ENCODE results near the gene RNU7-1.

RNU7-1 gene

DNA sequence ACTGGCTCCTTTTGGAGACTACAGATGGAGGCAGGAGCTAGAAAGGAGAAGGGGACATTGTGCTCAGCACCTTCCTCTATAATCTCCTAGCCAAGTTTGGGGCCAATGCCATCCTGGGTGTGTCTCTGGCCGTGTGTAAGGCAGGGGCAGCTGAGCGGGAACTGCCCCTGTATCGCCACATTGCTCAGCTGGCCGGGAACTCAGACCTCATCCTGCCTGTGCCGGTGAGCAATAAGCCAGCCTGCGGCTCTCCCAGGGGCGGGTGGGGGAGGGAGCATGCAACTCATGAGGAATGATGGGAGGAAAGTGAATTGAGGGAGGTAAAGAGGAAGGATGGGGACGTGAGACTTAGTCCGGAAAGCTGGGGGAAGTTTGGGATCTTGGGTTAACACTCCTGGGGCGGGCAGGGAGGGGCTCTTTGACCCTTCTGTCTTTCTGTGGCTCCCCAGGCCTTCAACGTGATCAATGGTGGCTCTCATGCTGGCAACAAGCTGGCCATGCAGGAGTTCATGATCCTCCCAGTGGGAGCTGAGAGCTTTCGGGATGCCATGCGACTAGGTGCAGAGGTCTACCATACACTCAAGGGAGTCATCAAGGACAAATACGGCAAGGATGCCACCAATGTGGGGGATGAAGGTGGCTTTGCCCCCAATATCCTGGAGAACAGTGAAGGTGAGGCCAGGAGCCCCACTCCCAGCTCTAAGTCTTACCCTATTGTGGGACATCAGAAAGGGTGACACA is 26.0 kb upstream of the RNU7-1 start:
- Mint-ChIP-seq H3K4me3 (no peak overlapping the region), H3K27me3 (ENCODE audit: low read depth, poor library complexity) (peaks cover 9% of the 10 kb centered on the region), H3K27ac (no peak overlapping the region), H3K36me3 (ENCODE audit: low read depth) (peaks cover 26% of the 10 kb centered on the region), H3K9me3 (no peaks in the 10 kb centered on the region), H3K4me1 (peaks cover 71% of the 10 kb centered on the region)
- TF ChIP-seq, protein P1, sequence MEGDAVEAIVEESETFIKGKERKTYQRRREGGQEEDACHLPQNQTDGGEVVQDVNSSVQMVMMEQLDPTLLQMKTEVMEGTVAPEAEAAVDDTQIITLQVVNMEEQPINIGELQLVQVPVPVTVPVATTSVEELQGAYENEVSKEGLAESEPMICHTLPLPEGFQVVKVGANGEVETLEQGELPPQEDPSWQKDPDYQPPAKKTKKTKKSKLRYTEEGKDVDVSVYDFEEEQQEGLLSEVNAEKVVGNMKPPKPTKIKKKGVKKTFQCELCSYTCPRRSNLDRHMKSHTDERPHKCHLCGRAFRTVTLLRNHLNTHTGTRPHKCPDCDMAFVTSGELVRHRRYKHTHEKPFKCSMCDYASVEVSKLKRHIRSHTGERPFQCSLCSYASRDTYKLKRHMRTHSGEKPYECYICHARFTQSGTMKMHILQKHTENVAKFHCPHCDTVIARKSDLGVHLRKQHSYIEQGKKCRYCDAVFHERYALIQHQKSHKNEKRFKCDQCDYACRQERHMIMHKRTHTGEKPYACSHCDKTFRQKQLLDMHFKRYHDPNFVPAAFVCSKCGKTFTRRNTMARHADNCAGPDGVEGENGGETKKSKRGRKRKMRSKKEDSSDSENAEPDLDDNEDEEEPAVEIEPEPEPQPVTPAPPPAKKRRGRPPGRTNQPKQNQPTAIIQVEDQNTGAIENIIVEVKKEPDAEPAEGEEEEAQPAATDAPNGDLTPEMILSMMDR (IDR thresholded peaks at IDR 0.05), result no peak
- no peak for DNase-seq

DNA sequence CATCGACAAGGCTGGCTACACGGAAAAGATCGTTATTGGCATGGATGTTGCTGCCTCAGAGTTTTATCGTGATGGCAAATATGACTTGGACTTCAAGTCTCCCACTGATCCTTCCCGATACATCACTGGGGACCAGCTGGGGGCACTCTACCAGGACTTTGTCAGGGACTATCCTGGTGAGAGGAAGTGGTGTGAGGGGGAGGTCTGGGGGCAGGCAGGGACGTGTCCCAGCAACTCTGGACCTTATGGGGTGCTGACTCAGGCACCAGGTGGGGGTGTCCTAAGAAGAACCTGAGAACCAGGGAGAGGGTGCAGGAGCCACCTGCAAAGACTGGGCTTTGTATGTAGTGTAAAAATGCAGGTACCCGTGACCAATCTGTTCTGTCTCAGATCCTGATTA is 24.0 kb upstream of the RNU7-1 start:
- no peak overlapping the region for H3K4me3 Mint-ChIP-seq
- H3K27ac Mint-ChIP-seq, result peak overlapping the region; percentile 5
- TF ChIP-seq, protein P1 (IDR thresholded peaks at IDR 0.05), result no peak
- H3K27me3 Mint-ChIP-seq (ENCODE audit: low read depth, poor library complexity), result peaks cover 2% of the 10 kb centered on the region
- peaks cover 26% of the 10 kb centered on the region for H3K36me3 Mint-ChIP-seq (ENCODE audit: low read depth)
- no peaks in the 10 kb centered on the region for H3K9me3 Mint-ChIP-seq
- no peak for DNase-seq
- peaks cover 75% of the 10 kb centered on the region for H3K4me1 Mint-ChIP-seq

DNA sequence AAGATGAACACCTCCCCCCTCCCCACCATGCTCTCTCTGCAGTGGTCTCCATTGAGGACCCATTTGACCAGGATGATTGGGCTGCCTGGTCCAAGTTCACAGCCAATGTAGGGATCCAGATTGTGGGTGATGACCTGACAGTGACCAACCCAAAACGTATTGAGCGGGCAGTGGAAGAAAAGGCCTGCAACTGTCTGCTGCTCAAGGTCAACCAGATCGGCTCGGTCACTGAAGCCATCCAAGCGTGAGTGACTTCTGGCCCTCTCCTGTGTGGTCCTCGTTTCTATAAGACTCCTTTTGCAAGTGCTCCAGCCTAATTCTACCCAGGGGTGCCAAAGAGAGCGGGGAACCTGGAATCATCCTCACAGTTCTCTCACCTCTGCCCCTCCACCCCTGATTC is 22.1 kb upstream of the RNU7-1 start:
- H3K27ac Mint-ChIP-seq, result no peak overlapping the region
- H3K4me3 Mint-ChIP-seq, result no peak overlapping the region
- peaks cover 2% of the 10 kb centered on the region for H3K27me3 Mint-ChIP-seq (ENCODE audit: low read depth, poor library complexity)
- peaks cover 25% of the 10 kb centered on the region for H3K36me3 Mint-ChIP-seq (ENCODE audit: low read depth)
- TF ChIP-seq, protein P1 (IDR thresholded peaks at IDR 0.05), result no peak
- H3K4me1 Mint-ChIP-seq, result peaks cover 75% of the 10 kb centered on the region
- no peaks in the 10 kb centered on the region for H3K9me3 Mint-ChIP-seq
- DNase-seq, result no peak

DNA sequence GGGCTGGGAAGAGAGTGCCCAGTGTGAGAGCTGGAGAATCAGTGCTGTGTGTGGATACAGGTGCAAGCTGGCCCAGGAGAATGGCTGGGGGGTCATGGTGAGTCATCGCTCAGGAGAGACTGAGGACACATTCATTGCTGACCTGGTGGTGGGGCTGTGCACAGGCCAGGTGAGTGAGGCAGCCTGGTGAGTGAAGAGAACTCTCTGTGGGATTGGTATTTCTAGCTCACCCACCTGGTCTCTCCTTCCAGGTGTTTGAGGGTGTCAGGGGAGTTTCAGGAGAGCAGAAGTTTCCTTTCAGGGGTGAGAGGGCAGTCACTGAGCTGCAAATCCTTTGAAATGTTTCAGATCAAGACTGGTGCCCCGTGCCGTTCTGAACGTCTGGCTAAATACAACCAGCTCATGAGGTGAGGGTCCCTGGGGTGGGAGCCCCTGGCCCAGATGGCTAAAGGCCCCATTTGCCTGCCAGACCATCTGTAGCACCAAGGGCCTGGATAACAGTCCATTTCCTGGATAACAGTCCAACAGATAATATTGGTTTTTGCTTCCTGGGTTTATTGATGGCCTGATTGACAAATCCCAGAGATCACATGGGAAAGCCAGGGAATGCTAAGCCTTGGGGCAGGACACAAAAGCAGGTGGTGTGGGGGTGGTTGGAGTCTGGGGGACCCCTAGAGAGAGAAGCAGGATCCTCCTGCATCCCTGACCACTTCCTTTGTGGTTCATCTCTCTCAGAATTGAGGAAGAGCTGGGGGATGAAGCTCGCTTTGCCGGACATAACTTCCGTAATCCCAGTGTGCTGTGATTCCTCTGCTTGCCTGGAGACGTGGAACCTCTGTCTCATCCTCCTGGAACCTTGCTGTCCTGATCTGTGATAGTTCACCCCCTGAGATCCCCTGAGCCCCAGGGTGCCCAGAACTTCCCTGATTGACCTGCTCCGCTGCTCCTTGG is 21.3 kb upstream of the RNU7-1 start:
- H3K27ac Mint-ChIP-seq, result peak overlapping the region; percentile 59
- TF ChIP-seq, protein P1 (IDR thresholded peaks at IDR 0.05), result no peak
- no peaks in the 10 kb centered on the region for H3K9me3 Mint-ChIP-seq
- peaks cover 21% of the 10 kb centered on the region for H3K36me3 Mint-ChIP-seq (ENCODE audit: low read depth)
- peaks cover 2% of the 10 kb centered on the region for H3K27me3 Mint-ChIP-seq (ENCODE audit: low read depth, poor library complexity)
- H3K4me3 Mint-ChIP-seq, result no peak overlapping the region
- no peak for DNase-seq
- H3K4me1 Mint-ChIP-seq, result peaks cover 75% of the 10 kb centered on the region

DNA sequence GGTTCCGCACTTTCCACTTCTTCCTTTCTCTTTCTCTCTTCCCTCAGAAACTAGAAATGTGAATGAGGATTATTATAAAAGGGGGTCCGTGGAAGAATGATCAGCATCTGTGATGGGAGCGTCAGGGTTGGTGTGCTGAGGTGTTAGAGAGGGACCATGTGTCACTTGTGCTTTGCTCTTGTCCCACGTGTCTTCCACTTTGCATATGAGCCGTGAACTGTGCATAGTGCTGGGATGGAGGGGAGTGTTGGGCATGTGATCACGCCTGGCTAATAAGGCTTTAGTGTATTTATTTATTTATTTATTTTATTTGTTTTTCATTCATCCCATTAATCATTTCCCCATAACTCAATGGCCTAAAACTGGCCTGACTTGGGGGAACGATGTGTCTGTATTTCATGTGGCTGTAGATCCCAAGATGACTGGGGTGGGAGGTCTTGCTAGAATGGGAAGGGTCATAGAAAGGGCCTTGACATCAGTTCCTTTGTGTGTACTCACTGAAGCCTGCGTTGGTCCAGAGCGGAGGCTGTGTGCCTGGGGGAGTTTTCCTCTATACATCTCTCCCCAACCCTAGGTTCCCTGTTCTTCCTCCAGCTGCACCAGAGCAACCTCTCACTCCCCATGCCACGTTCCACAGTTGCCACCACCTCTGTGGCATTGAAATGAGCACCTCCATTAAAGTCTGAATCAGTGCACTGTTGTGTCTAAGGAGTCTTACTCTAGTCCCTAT is 20.4 kb upstream of the RNU7-1 start:
- Mint-ChIP-seq H3K4me1 (peaks cover 72% of the 10 kb centered on the region), H3K36me3 (ENCODE audit: low read depth) (peaks cover 21% of the 10 kb centered on the region), H3K4me3 (no peak overlapping the region), H3K9me3 (no peaks in the 10 kb centered on the region), H3K27ac (peak overlapping the region; percentile 90), H3K27me3 (ENCODE audit: low read depth, poor library complexity) (peaks cover 2% of the 10 kb centered on the region)
- TF ChIP-seq, protein P1 (IDR thresholded peaks at IDR 0.05), result no peak
- DNase-seq, result no peak
